GM18861 (cell line): ENCODE data around the gene C1orf159.
"Not testable (repeated sequence)": the region's sequence is repeated elsewhere in the genome, so short reads cannot be mapped to it uniquely, and the experiment has no call there.

Source experiments
- ATAC-seq: cut with Tn5 transposase; IDR thresholded peaks from one replicate; pipeline ENCODE4 v1.9.1; 2021; ENCODE audit not compliant: unreplicated experiment

C1orf159 gene

GRCh38 chr1:1058088-1058905 is 57.6 kb downstream of the C1orf159 start:
- ATAC-seq, result no peak

GRCh38 chr1:1057769-1058087 is 58.2 kb downstream of the C1orf159 start:
- not testable (repeated sequence) for ATAC-seq

GRCh38 chr1:1055841-1056736 is 59.8 kb downstream of the C1orf159 start:
- no peak for ATAC-seq

GRCh38 chr1:1054971-1055370 is 60.9 kb downstream of the C1orf159 start:
- no peak for ATAC-seq

- no peak for ATAC-seq
These were observed 61.7 kb downstream of the C1orf159 start for GRCh38 chr1:1054099-1054700.

GRCh38 chr1:1053682-1054081 is 62.2 kb downstream of the C1orf159 start:
- no peak for ATAC-seq

- no peak for ATAC-seq
These were observed 62.9 kb downstream of the C1orf159 start for GRCh38 chr1:1053022-1053421.

- no peak for ATAC-seq
These were observed 63.7 kb downstream of the C1orf159 start for GRCh38 chr1:1052003-1052840.

GRCh38 chr1:1051127-1051810 is 64.6 kb downstream of the C1orf159 start:
- ATAC-seq, result no peak

GRCh38 chr1:1050577-1051052 is 65.3 kb downstream of the C1orf159 start:
- no peak for ATAC-seq

- ATAC-seq, result no peak
These were observed 66.3 kb downstream of the C1orf159 start for GRCh38 chr1:1049318-1050165.

GRCh38 chr1:1048765-1049164 is 67.1 kb downstream of the C1orf159 start:
- ATAC-seq, result no peak

- no peak for ATAC-seq
These were observed 67.9 kb downstream of the C1orf159 start for GRCh38 chr1:1047963-1048362.

- ATAC-seq, result no peak
These were observed 68.5 kb downstream of the C1orf159 start for GRCh38 chr1:1047407-1047806.

- ATAC-seq, result no peak
These were observed 69.1 kb downstream of the C1orf159 start for GRCh38 chr1:1046767-1047166.

GRCh38 chr1:1046243-1046642 is 69.6 kb downstream of the C1orf159 start:
- no peak for ATAC-seq

- no peak for ATAC-seq
These were observed 70.8 kb downstream of the C1orf159 start for GRCh38 chr1:1045129-1045528.

GRCh38 chr1:1044455-1045078 is 71.3 kb downstream of the C1orf159 start:
- no peak for ATAC-seq

GRCh38 chr1:1043921-1044320 is 72.0 kb downstream of the C1orf159 start:
- ATAC-seq, result no peak
